Rectal smooth muscle tissue (tissue), 1 donor: ENCODE measurements around the gene HSP90AB1.
A peak's percentile ranks its signal among the peaks of the same experiment; 100 is the strongest.
"Not testable (repeated sequence)": the region's sequence is repeated elsewhere in the genome, so short reads cannot be mapped to it uniquely, and the experiment has no call there.

ENCODE experiments used
- H3K27ac ChIP-seq: one replicate; pipeline ENCODE4 v1.7.0; 2013; ENCODE audit warnings: low read depth, low read length, inconsistent platforms
- H3K27me3 ChIP-seq: one replicate; pipeline ENCODE4 v1.7.0; 2013; ENCODE audit warnings: low read length; ENCODE audit not compliant: control insufficient read depth, insufficient read depth
- H3K36me3 ChIP-seq: one replicate; pipeline ENCODE4 v1.7.0; 2013; ENCODE audit warnings: low read length; ENCODE audit not compliant: control insufficient read depth, insufficient read depth
- H3K4me1 ChIP-seq: one replicate; pipeline ENCODE4 v1.7.0; 2013; ENCODE audit warnings: low read length; ENCODE audit not compliant: control insufficient read depth, insufficient read depth
- H3K4me3 ChIP-seq: one replicate; pipeline ENCODE4 v1.7.0; 2013; ENCODE audit warnings: low read length
- H3K9ac ChIP-seq: one replicate; pipeline ENCODE4 v1.7.0; 2013; ENCODE audit warnings: low read length

Gene HSP90AB1

GRCh38 chr6:44225579-44226325 lies 21.1 kb upstream of the HSP90AB1 start:
- peak overlapping the region; percentile 83 for H3K27ac ChIP-seq
- H3K9ac ChIP-seq: peak overlapping the region; percentile 32
- no peaks in the 10 kb centered on the region for H3K36me3 ChIP-seq
- no peaks in the 10 kb centered on the region for H3K27me3 ChIP-seq
- peaks cover 71% of the 10 kb centered on the region for H3K4me1 ChIP-seq
- peak overlapping the region; percentile 24 for H3K4me3 ChIP-seq

- Histone ChIP-seq H3K27ac (peak overlapping the region; percentile 83), H3K9ac (peak overlapping the region; percentile 32), H3K36me3 (peaks cover 3% of the 10 kb centered on the region)
Measured at GRCh38 chr6:44226368-44227147, 20.3 kb upstream of the HSP90AB1 start.

GRCh38 chr6:44227148-44227793 lies 19.6 kb upstream of the HSP90AB1 start:
- H3K4me3 ChIP-seq: peak overlapping the region; percentile 53
- no peak overlapping the region for H3K9ac ChIP-seq
- peak overlapping the region; percentile 83 for H3K27ac ChIP-seq
- peaks cover 73% of the 10 kb centered on the region for H3K4me1 ChIP-seq
- H3K27me3 ChIP-seq: no peaks in the 10 kb centered on the region
- H3K36me3 ChIP-seq: peaks cover 9% of the 10 kb centered on the region

More at GRCh38 chr6:44226368-44227147, 20.3 kb upstream of the HSP90AB1 start:
- H3K4me1 ChIP-seq: peaks cover 73% of the 10 kb centered on the region
- no peaks in the 10 kb centered on the region for H3K27me3 ChIP-seq
- peak overlapping the region; percentile 53 for H3K4me3 ChIP-seq

- Histone ChIP-seq H3K4me1 (peaks cover 73% of the 10 kb centered on the region), H3K4me3 (no peak overlapping the region), H3K36me3 (peaks cover 12% of the 10 kb centered on the region), H3K27ac (peak overlapping the region; percentile 83), H3K9ac (no peak overlapping the region), H3K27me3 (no peaks in the 10 kb centered on the region)
Measured at GRCh38 chr6:44228031-44228430, 18.9 kb upstream of the HSP90AB1 start.

- Histone ChIP-seq H3K27ac (peak overlapping the region; percentile 83), H3K27me3 (no peaks in the 10 kb centered on the region), H3K36me3 (peaks cover 12% of the 10 kb centered on the region), H3K4me3 (no peak overlapping the region), H3K9ac (no peak overlapping the region), H3K4me1 (peaks cover 77% of the 10 kb centered on the region)
Measured at GRCh38 chr6:44228433-44228832, 18.5 kb upstream of the HSP90AB1 start.

GRCh38 chr6:44228836-44229235 lies 18.1 kb upstream of the HSP90AB1 start:
- Histone ChIP-seq H3K36me3 (peaks cover 12% of the 10 kb centered on the region), H3K27ac (peak overlapping the region; percentile 83)

GRCh38 chr6:44229376-44230033 lies 17.4 kb upstream of the HSP90AB1 start:
- Histone ChIP-seq H3K27me3 (no peaks in the 10 kb centered on the region), H3K4me3 (no peak overlapping the region), H3K4me1 (peaks cover 84% of the 10 kb centered on the region), H3K9ac (no peak overlapping the region), H3K27ac (peak overlapping the region; percentile 1), H3K36me3 (peaks cover 12% of the 10 kb centered on the region)

More at GRCh38 chr6:44228836-44229235, 18.1 kb upstream of the HSP90AB1 start:
- H3K4me3 ChIP-seq: no peak overlapping the region
- H3K27me3 ChIP-seq: no peaks in the 10 kb centered on the region
- H3K4me1 ChIP-seq: peaks cover 81% of the 10 kb centered on the region
- no peak overlapping the region for H3K9ac ChIP-seq

- no peaks in the 10 kb centered on the region for H3K27me3 ChIP-seq
- H3K4me3 ChIP-seq: no peak overlapping the region
- no peak overlapping the region for H3K9ac ChIP-seq
- peaks cover 85% of the 10 kb centered on the region for H3K4me1 ChIP-seq
- H3K36me3 ChIP-seq: peaks cover 12% of the 10 kb centered on the region
- peak overlapping the region; percentile 72 for H3K27ac ChIP-seq
Measured at GRCh38 chr6:44230034-44230675, 16.7 kb upstream of the HSP90AB1 start.

- H3K27ac ChIP-seq: peak overlapping the region; percentile 72
- not testable (repeated sequence) for H3K4me3 ChIP-seq, H3K27me3 ChIP-seq, H3K9ac ChIP-seq
- peaks cover 12% of the 10 kb centered on the region for H3K36me3 ChIP-seq
- H3K4me1 ChIP-seq: peaks cover 85% of the 10 kb centered on the region
Measured at GRCh38 chr6:44231426-44231825, 15.5 kb upstream of the HSP90AB1 start.

GRCh38 chr6:44232676-44233566 lies 14.0 kb upstream of the HSP90AB1 start:
- Histone ChIP-seq H3K27me3 (no peaks in the 10 kb centered on the region), H3K4me3 (no peak overlapping the region), H3K9ac (no peak overlapping the region), H3K4me1 (peaks cover 76% of the 10 kb centered on the region), H3K27ac (peak overlapping the region; percentile 72), H3K36me3 (peaks cover 12% of the 10 kb centered on the region)

- Histone ChIP-seq H3K4me3 (no peak overlapping the region), H3K27me3 (no peaks in the 10 kb centered on the region), H3K36me3 (peaks cover 12% of the 10 kb centered on the region), H3K4me1 (peaks cover 69% of the 10 kb centered on the region), H3K27ac (peak overlapping the region; percentile 72), H3K9ac (no peak overlapping the region)
Measured at GRCh38 chr6:44233567-44234100, 13.3 kb upstream of the HSP90AB1 start.
